ENCODE measurements around the gene PXK. TPM values are rescaled to one million over a fixed set of nuclear protein-coding genes. Genes with fewer than 3 reads are reported as not detected.
A peak's percentile ranks its signal among the peaks of the same experiment; 100 is the strongest.

The PXK gene
- total RNA-seq, 1 donor from 2014 or later = 29.8 TPM

DNA sequence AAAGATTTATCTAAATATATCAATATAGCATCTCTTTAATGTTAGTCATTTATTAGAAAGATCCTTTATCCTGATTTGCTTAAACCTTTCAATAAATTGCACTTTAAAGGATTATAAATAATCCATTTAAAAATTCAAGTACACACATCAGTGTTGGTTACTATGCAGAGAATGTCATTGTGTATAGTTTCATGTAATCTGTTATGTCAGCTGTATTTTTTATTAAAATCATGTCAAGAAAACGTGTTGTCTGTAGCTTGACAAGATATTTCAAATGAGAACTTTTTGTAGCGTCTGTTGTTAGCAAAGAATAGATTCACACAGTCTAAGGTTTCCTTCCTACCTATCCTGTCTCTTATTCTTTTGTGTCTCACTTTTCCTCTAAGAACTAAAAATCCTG is 93.1 kb downstream of the PXK start:
- Histone ChIP-seq H3K9me3 (no peaks in the 10 kb centered on the region), H3K4me1 (peaks cover 6% of the 10 kb centered on the region), H3K4me3 (no peak overlapping the region), H3K27ac (no peak overlapping the region), H3K27me3 (no peaks in the 10 kb centered on the region), H3K36me3 (peaks cover 98% of the 10 kb centered on the region)
- TF ChIP-seq, protein P1, sequence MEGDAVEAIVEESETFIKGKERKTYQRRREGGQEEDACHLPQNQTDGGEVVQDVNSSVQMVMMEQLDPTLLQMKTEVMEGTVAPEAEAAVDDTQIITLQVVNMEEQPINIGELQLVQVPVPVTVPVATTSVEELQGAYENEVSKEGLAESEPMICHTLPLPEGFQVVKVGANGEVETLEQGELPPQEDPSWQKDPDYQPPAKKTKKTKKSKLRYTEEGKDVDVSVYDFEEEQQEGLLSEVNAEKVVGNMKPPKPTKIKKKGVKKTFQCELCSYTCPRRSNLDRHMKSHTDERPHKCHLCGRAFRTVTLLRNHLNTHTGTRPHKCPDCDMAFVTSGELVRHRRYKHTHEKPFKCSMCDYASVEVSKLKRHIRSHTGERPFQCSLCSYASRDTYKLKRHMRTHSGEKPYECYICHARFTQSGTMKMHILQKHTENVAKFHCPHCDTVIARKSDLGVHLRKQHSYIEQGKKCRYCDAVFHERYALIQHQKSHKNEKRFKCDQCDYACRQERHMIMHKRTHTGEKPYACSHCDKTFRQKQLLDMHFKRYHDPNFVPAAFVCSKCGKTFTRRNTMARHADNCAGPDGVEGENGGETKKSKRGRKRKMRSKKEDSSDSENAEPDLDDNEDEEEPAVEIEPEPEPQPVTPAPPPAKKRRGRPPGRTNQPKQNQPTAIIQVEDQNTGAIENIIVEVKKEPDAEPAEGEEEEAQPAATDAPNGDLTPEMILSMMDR (IDR thresholded peaks at IDR 0.05) = no peak
- ATAC-seq = no peak
- intact Hi-C loops (cut with DNase I) = no loop called here
- DNase-seq = no peak

DNA sequence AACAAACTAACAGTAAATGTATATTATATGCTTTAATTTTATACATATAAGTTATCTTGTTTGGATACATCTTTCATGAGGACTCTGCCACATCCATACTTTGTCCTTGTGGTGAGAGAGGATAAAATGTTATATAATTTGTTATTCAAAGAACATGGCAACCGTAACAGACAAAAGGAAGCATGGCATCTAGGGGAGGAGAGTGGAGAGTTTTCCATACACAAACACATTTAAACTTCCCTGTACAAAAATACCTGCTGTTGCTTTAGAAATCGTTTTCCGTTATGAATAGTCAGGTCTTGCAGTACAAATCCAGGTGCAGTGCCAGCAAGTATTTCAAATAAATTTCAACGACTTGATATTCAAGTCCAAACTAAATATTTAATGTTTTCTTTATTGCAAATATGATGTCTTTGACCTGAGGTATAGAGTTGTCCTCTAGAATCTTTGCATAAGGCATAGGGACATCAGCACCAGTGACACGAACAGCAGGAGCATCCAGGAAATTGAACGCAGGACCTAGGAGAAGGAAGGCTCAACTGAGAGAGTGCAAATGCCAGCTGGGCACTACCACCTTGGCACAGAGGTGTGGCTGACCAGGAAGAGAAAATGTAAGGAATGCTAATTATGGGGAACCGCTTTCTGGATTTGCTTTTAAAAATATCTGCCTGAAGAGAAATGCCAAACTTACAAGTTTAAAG is 95.1 kb downstream of the PXK start:
- ATAC-seq = peak; percentile 26
- peaks cover 91% of the 10 kb centered on the region for H3K36me3 ChIP-seq

DNA sequence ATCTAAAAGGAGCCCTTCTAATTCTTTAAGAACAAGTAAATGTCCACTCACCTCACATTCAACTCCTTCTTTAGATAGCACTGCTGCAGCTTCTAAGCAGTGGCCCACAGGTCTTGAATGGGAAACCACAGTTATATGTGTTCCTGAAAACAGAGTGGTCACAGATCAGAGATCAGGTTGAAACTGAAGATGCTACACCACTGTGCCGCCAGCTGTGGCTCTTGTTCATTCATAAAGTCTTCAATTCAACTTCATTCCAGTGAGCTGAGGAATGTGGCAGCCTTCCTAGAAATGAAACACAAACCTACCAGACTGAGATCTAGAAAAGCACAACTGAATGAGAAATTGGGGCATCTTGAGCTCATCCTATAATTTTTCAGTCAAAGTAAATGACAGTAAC is 97.0 kb downstream of the PXK start:
- intact Hi-C loops (cut with DNase I) = no loop called here
- peaks cover 20% of the 10 kb centered on the region for H3K4me1 ChIP-seq
- peaks cover 75% of the 10 kb centered on the region for H3K36me3 ChIP-seq
- no peak overlapping the region for H3K4me3 ChIP-seq
- DNase-seq = no peak
- H3K9me3 ChIP-seq = no peaks in the 10 kb centered on the region
- no peak for ATAC-seq
- TF ChIP-seq, protein P1 (IDR thresholded peaks at IDR 0.05) = no peak
- no peak overlapping the region for H3K27ac ChIP-seq
- no peaks in the 10 kb centered on the region for H3K27me3 ChIP-seq

More for the DNA sequence above, 95.1 kb downstream of the PXK start:
- Histone ChIP-seq H3K4me3 (no peak overlapping the region), H3K4me1 (peaks cover 15% of the 10 kb centered on the region), H3K27me3 (no peaks in the 10 kb centered on the region), H3K9me3 (no peaks in the 10 kb centered on the region), H3K27ac (no peak overlapping the region)
- DNase-seq = no peak
- intact Hi-C loops (cut with DNase I) = no loop called here
- TF ChIP-seq, protein P1 (IDR thresholded peaks at IDR 0.05) = no peak

DNA sequence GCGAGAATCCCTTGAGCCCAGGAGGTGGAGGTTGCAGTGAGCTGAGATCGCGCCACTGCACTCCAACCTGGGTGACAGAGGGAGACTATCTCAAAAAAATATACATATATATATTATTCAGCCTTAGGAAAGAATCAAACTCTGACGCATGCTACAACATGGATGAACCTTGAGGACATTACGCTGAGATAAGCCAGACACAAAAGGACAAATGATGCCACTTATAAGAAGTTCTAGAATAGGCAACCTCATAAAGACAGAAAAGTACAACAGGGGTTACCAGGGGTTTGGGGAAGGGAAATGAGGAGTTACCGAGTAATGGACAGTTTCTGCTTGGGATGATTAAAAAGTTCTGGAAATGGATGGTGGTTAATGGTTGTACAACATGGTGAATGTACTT is 100.2 kb downstream of the PXK start:
- no peak for DNase-seq
- H3K9me3 ChIP-seq = no peaks in the 10 kb centered on the region
- H3K27me3 ChIP-seq = no peaks in the 10 kb centered on the region
- peak overlapping the region; percentile 94 for H3K27ac ChIP-seq
- H3K4me3 ChIP-seq = peak overlapping the region; percentile 85
- TF ChIP-seq, protein P1 (IDR thresholded peaks at IDR 0.05) = no peak
- H3K4me1 ChIP-seq = peaks cover 22% of the 10 kb centered on the region
- intact Hi-C loops (cut with DNase I) = no loop called here
- ATAC-seq = no peak
- H3K36me3 ChIP-seq = peaks cover 43% of the 10 kb centered on the region

DNA sequence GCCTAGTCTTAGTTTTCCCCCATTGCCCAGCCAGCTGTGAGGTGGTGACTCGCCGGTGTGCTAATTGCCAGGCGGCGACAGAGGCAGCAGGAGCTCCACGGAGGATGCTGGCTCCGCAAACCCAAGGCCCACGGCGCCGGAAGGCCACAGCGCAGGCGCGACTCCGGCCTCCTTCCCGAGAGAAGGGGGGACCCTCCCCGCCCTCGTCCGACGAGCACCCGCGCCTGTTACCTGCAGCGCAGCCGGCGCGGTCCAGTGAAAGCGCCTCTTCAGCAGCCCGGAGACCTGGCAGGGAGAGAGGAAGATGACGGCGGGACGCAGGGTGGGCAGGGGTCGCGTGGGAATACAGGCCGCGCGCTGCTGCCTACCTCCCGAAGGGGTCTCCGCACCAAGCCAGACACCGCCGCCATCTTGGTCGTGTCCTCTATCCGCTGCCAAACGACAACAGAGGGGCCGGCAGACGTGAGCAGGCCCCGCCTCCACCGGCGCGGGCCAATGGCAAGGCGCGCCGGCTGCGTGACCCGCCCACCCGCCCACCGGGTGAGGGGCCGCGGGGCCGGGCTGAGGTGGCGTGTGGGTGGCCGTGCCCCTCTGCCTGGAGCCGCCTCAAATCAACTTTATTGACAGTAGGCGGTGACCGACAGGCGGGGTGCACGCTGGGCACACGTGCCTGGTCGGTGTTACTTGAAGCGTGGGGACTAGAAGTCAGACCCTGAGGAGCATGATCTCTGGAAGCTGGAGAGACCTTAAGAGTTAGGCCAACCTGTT is 100.9 kb downstream of the PXK start, which contains the start of gene PDHB:
PDHB (minus strand) TSS at position 433 of the 768 bp plus-strand sequence; CDS start at position 410, 23 bp downstream.
- DNase-seq (peak; percentile 97), ATAC-seq (peak; percentile 99)
- peak within 1 kb of the TSS; percentile 94 for H3K27ac ChIP-seq
- H3K9me3 ChIP-seq = no peaks in the 10 kb centered on the region
- TF ChIP-seq, protein P1 (IDR thresholded peaks at IDR 0.05) = no peak
- peaks cover 36% of the 10 kb centered on the region for H3K36me3 ChIP-seq
- H3K4me3 ChIP-seq = peak within 1 kb of the TSS; percentile 85
- intact Hi-C loops (cut with DNase I) = no loop called here
- H3K4me1 ChIP-seq = peaks cover 22% of the 10 kb centered on the region
- no peaks in the 10 kb centered on the region for H3K27me3 ChIP-seq

Measured in upper lobe of right lung (tissue), 1 donor.